OCI-LY7 (cell line): ENCODE results near the gene NFIA. TPM values are rescaled to one million over a fixed set of nuclear protein-coding genes. Genes with fewer than 3 reads are reported as not detected.

Source experiments
- BruUV-seq: library from RNA; stranded (reverse); fragments of 400-500 nt; replicated peaks from 2 replicates; lab custom pipeline; 2021; lab: Mats Ljungman, UMichigan
- CTCF ChIA-PET: fragments of 300-600 bp; sonication (Branson Sonifier 250); formaldehyde crosslinking; loops from one replicate; lab custom pipeline; 2022; ENCODE audit warnings: antibody characterized with exemption; ENCODE audit not compliant: unreplicated experiment; lab: Charles Lee
- POLR2A ChIA-PET: fragments of 300-600 bp; sonication (Branson Sonifier 250); formaldehyde crosslinking; loops from one replicate; lab custom pipeline; 2022; ENCODE audit warnings: antibody characterized with exemption; lab: Charles Lee
- DNase-seq: peaks from one replicate; pipeline ENCODE4 v3.0.0-alpha.2; 2015; ENCODE audit warnings: low spot score
- H2AFZ ChIP-seq: fragments of 200-600 bp; sonication (generic), shearing (Covaris generic); 2 replicates; pipeline ENCODE4 v1.6.1; 2014; ENCODE audit warnings: mild to moderate bottlenecking, antibody characterized with exemption, low read length, moderate library complexity
- H3K27ac ChIP-seq: fragments of 200-600 bp; sonication (generic); 2 replicates; pipeline ENCODE4 v1.5.1; 2014; ENCODE audit warnings: mixed run types, low read depth, mild to moderate bottlenecking, moderate library complexity, low read length, inconsistent platforms; ENCODE audit not compliant: poor library complexity, severe bottlenecking
- H3K36me3 ChIP-seq: fragments of 200-600 bp; sonication (generic); 2 replicates; pipeline ENCODE4 v1.6.1; 2014; ENCODE audit warnings: mild to moderate bottlenecking, antibody characterized with exemption, low read length, moderate library complexity, mixed read lengths; ENCODE audit not compliant: insufficient read depth
- H3K4me1 ChIP-seq: fragments of 200-600 bp; sonication (generic); 2 replicates; pipeline ENCODE4 v1.5.1; 2014; ENCODE audit warnings: mild to moderate bottlenecking, low read length; ENCODE audit not compliant: insufficient read depth, poor library complexity, severe bottlenecking
- H3K4me2 ChIP-seq: fragments of 200-600 bp; sonication (generic); 2 replicates; pipeline ENCODE4 v1.6.1; 2014; ENCODE audit warnings: mild to moderate bottlenecking, low read length
- H3K4me3 ChIP-seq: fragments of 200-600 bp; sonication (generic); 2 replicates; pipeline ENCODE4 v1.5.1; 2014; ENCODE audit warnings: mild to moderate bottlenecking, low read depth, low read length; ENCODE audit not compliant: poor library complexity, severe bottlenecking
- H3K79me2 ChIP-seq: fragments of 200-600 bp; sonication (generic); 2 replicates; pipeline ENCODE4 v1.6.1; 2016; ENCODE audit warnings: low read depth, mild to moderate bottlenecking, low read length, moderate library complexity, mixed read lengths; ENCODE audit not compliant: insufficient read depth
- H3K9me2 ChIP-seq: fragments of 200-600 bp; sonication (generic); 2 replicates; pipeline ENCODE4 v1.6.1; 2016; ENCODE audit warnings: mild to moderate bottlenecking, low read length, mixed read lengths; ENCODE audit not compliant: insufficient read depth
- H3K9me3 ChIP-seq: fragments of 200-600 bp; sonication (generic); 2 replicates; pipeline ENCODE4 v1.6.1; 2014; ENCODE audit warnings: mild to moderate bottlenecking, mixed run types, low read length, mixed read lengths
- H4K20me1 ChIP-seq: fragments of 200-600 bp; sonication (generic); 2 replicates; pipeline ENCODE4 v1.6.1; 2014; ENCODE audit warnings: mild to moderate bottlenecking, antibody characterized with exemption, low read length, moderate library complexity, mixed read lengths; ENCODE audit not compliant: insufficient read depth
- EZH2phosphoT487 ChIP-seq: fragments of 200-600 bp; sonication (generic); IDR thresholded peaks from 2 replicates; pipeline ENCODE4 v1.6.1; 2018; ENCODE audit warnings: low read depth, borderline replicate concordance, mild to moderate bottlenecking, mixed run types, antibody characterized with exemption, low read length, moderate library complexity, mixed read lengths
- intact Hi-C: fragments of 100-400 bp; cut with micrococcal nuclease; formaldehyde crosslinking; loops from one replicate; pipeline ENCODE4 v1.10.0; 2022; ENCODE audit not compliant: unreplicated experiment
- total RNA-seq, 2 experiments: library from RNA; depleted of rRNA in 1 of 2; stranded (reverse); fragments of >200 nt in 1 of 2; shearing (Covaris generic) in 1 of 2; gene quantifications; 2 replicates each; pipeline ENCODE4 v1.2.3, GENCODE V29; 2014 to 2022
- TF ChIP-seq, protein P1 (sequence below): fragments of 200-600 bp; sonication (generic); conservative IDR thresholded peaks from 2 replicates; pipeline ENCODE4 v1.5.1; 2014; ENCODE audit warnings: mild to moderate bottlenecking, antibody characterized with exemption, low read length, moderate library complexity, mixed read lengths

The NFIA gene
- total RNA-seq, 2 experiments from 2014 or later = 2.8 to 18.8 TPM

DNA sequence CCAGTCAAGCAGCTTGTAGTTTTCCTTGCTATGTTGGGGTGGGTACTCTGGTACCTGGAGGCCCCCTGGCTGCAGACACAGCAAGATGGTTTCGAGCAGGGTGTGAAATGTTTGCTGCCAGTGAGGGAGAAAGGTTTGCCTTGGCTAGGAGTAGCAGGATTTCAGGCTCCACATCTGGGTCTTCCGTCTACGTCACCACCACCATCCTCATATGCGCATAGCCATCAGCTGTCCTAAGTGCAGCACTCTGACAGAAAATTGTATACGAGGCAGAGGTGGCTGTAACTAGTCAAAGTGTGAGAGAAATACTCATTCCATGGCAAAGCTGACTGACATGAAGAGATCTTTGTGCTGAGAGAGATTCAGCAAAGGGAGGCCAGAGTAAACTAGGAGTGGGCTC lies 212.6 kb downstream of the NFIA start:
- POLR2A ChIA-PET = interaction anchor here (0.6 kb wide), 1 partner anchor 545 kb away, joined by 3 read pairs; no protein-coding TSS in a partner anchor

DNA sequence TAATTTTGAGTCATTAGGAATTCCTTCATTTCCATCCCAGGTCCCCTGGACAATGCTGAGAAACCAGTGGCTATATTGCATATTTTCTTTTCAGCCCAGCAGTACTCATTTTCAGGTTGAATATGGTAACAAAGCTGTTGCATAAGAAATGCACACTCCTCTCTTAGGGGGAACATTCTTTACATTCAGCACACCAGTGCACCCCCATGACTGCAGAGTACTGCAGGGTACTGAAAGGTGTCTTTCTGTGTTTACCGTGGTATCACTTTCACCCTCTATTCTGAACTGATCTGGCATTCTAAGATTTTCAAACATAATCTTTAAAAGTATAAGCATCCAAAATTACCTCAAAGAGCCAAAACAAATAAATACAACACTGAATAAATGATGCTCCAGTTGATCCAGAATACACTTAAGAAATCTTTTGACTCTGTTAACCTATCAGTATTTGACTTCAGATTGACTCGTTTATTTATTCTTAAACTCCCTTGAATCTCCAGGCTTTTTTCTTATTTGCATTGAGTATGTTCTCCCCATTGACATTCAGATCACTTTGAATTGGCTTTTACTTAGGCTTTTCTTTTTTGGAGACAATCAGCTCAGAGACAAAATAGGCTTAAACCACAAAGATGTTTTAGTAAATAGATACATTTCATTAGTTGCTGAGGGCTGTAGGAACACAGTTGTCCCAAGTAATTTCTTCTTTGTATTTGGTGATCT lies 213.6 kb downstream of the NFIA start:
- H3K9me3 ChIP-seq = no peaks in the 10 kb centered on the region
- no peaks in the 10 kb centered on the region for H3K36me3 ChIP-seq
- no peaks in the 10 kb centered on the region for H3K9me2 ChIP-seq
- ChIA-PET POLR2A (no interaction called here), CTCF (no interaction called here)
- BruUV-seq = no TSS peak
- H3K4me3 ChIP-seq = no peak overlapping the region
- no peak overlapping the region for H3K27ac ChIP-seq
- H2AFZ ChIP-seq = no peak overlapping the region
- DNase-seq = no peak
- TF ChIP-seq, protein P1, sequence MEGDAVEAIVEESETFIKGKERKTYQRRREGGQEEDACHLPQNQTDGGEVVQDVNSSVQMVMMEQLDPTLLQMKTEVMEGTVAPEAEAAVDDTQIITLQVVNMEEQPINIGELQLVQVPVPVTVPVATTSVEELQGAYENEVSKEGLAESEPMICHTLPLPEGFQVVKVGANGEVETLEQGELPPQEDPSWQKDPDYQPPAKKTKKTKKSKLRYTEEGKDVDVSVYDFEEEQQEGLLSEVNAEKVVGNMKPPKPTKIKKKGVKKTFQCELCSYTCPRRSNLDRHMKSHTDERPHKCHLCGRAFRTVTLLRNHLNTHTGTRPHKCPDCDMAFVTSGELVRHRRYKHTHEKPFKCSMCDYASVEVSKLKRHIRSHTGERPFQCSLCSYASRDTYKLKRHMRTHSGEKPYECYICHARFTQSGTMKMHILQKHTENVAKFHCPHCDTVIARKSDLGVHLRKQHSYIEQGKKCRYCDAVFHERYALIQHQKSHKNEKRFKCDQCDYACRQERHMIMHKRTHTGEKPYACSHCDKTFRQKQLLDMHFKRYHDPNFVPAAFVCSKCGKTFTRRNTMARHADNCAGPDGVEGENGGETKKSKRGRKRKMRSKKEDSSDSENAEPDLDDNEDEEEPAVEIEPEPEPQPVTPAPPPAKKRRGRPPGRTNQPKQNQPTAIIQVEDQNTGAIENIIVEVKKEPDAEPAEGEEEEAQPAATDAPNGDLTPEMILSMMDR = no peak
- TF ChIP-seq EZH2phosphoT487 = no peak
- intact Hi-C loops = no loop called here
- H3K4me1 ChIP-seq = no peaks in the 10 kb centered on the region
- no peaks in the 10 kb centered on the region for H4K20me1 ChIP-seq
- H3K79me2 ChIP-seq = no peaks in the 10 kb centered on the region
- no peak overlapping the region for H3K4me2 ChIP-seq

More for the DNA sequence above, 212.6 kb downstream of the NFIA start:
- no peaks in the 10 kb centered on the region for H3K9me3 ChIP-seq
- intact Hi-C loops = no loop called here
- H3K79me2 ChIP-seq = no peaks in the 10 kb centered on the region
- H3K9me2 ChIP-seq = no peaks in the 10 kb centered on the region
- CTCF ChIA-PET = no interaction called here
- no peak overlapping the region for H3K27ac ChIP-seq
- BruUV-seq = no TSS peak
- no peak overlapping the region for H3K4me2 ChIP-seq
- no peak for DNase-seq
- no peaks in the 10 kb centered on the region for H3K36me3 ChIP-seq
- no peaks in the 10 kb centered on the region for H3K4me1 ChIP-seq
- H3K4me3 ChIP-seq = no peak overlapping the region
- H2AFZ ChIP-seq = no peak overlapping the region
- H4K20me1 ChIP-seq = no peaks in the 10 kb centered on the region
- no peak for TF ChIP-seq EZH2phosphoT487
- TF ChIP-seq, protein P1 = no peak

DNA sequence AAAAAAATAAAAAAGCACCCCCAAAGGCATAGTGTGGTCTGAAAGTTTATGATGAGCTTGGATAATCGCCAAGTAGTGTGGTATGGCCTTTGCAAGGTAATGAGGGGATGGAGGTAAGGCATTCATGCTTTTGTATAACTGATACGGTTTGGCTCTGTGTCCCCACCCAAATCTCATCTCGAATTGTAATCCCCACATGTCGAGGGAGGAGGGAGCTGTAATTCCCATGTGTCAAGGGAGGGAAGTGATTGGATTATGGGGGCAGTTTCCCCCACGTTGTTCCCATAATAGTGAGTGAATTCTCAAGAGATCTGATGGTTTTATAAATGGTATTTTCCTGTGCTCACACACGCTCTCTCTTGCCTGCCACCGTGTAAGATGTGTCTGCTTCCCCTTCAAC lies 215.5 kb downstream of the NFIA start:
- no peak overlapping the region for H3K27ac ChIP-seq
- H3K9me3 ChIP-seq = no peaks in the 10 kb centered on the region
- H3K9me2 ChIP-seq = no peaks in the 10 kb centered on the region
- BruUV-seq = no TSS peak
- H3K4me2 ChIP-seq = no peak overlapping the region
- no peaks in the 10 kb centered on the region for H3K4me1 ChIP-seq
- intact Hi-C loops = no loop called here
- H3K4me3 ChIP-seq = no peak overlapping the region
- POLR2A ChIA-PET = interaction anchor here (0.6 kb wide), 1 partner anchor 946 kb away, joined by 4 read pairs; no protein-coding TSS in a partner anchor
- no peaks in the 10 kb centered on the region for H3K36me3 ChIP-seq
- no peak for TF ChIP-seq EZH2phosphoT487
- CTCF ChIA-PET = no interaction called here
- H3K79me2 ChIP-seq = no peaks in the 10 kb centered on the region
- H2AFZ ChIP-seq = no peak overlapping the region
- no peaks in the 10 kb centered on the region for H4K20me1 ChIP-seq
- no peak for DNase-seq
